HG03064 (cell line): ENCODE results near the gene ACAA2.

Source experiments
- ATAC-seq: cut with Tn5 transposase; IDR thresholded peaks from one replicate; pipeline ENCODE4 v1.9.1; 2021; ENCODE audit warnings: low read depth; ENCODE audit not compliant: unreplicated experiment

Gene ACAA2

GRCh38 chr18:49813319-49814146 is at the start of gene ACAA2:
Gene ACAA2, minus strand, starts transcription at chr18:49813533. Its CDS starts 49 bp downstream, at chr18:49813484.
- ATAC-seq, result peak; percentile 77

- ATAC-seq, result no peak
Observed at GRCh38 chr18:49862656-49863385, 49.5 kb upstream of the ACAA2 start.

- ATAC-seq, result no peak
Observed at GRCh38 chr18:49861659-49862058, 48.3 kb upstream of the ACAA2 start.

GRCh38 chr18:49859725-49860124 is 46.4 kb upstream of the ACAA2 start:
- ATAC-seq, result no peak

GRCh38 chr18:49859021-49859359 is 45.7 kb upstream of the ACAA2 start:
- no peak for ATAC-seq

GRCh38 chr18:49858309-49859020 is 45.1 kb upstream of the ACAA2 start:
- no peak for ATAC-seq

- ATAC-seq, result no peak
Observed at GRCh38 chr18:49857708-49858107, 44.4 kb upstream of the ACAA2 start.

GRCh38 chr18:49856496-49856895 is 43.2 kb upstream of the ACAA2 start:
- ATAC-seq, result no peak

GRCh38 chr18:49855711-49856415 is 42.5 kb upstream of the ACAA2 start:
- no peak for ATAC-seq

- no peak for ATAC-seq
Observed at GRCh38 chr18:49854681-49855080, 41.3 kb upstream of the ACAA2 start.

- ATAC-seq, result no peak
Observed at GRCh38 chr18:49853436-49853835, 40.1 kb upstream of the ACAA2 start.

GRCh38 chr18:49853011-49853410 is 39.7 kb upstream of the ACAA2 start:
- no peak for ATAC-seq

GRCh38 chr18:49851624-49852023 is 38.3 kb upstream of the ACAA2 start:
- no peak for ATAC-seq

- ATAC-seq, result no peak
Observed at GRCh38 chr18:49850636-49851035, 37.3 kb upstream of the ACAA2 start.

- ATAC-seq, result no peak
Observed at GRCh38 chr18:49849331-49850217, 36.2 kb upstream of the ACAA2 start.

GRCh38 chr18:49848115-49848514 is 34.8 kb upstream of the ACAA2 start:
- ATAC-seq, result no peak

- no peak for ATAC-seq
Observed at GRCh38 chr18:49847524-49847923, 34.2 kb upstream of the ACAA2 start.

- no peak for ATAC-seq
Observed at GRCh38 chr18:49846718-49847470, 33.6 kb upstream of the ACAA2 start.

GRCh38 chr18:49846361-49846662 is 33.0 kb upstream of the ACAA2 start:
- ATAC-seq, result no peak
